ELR (cell line): ENCODE results near the gene CBX7.

Experiments used
- DNase-seq: peaks from one replicate; pipeline ENCODE4 v3.0.0-alpha.2; 2015; ENCODE audit warnings: low read depth

The CBX7 gene

DNA sequence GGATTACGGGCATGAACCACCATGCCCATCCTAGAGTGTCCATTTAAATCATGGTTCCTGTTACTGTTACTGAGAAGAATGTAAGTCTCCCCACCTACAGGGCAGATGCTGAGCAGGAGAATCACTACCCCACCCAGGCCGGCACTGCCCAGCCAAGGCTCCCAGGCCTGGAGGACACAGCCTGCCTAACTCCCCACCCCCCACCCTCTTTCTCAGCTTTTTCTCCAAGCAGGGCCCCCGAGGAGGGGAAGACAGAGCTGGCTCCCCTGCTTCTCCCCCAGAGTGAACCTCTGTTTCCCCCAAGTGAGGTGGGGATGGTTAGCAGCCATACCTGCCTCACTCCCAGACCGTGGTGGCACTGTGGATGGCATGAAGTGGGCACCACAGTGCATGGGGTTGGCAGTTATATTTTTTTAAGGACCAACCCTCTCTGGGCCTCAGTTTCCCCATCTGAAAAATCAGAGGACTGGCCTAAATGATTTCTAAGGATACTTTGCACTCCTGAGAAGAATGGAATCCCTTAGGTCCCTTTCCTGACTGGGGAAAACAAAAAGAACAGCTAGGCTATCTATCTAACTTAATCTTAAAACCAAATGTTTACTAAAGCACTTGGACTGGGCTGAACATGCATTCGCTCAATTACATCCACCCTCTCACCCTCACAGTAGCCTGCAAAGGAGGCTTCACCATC lies 5.0 kb downstream of the CBX7 start:
- DNase-seq: no peak

DNA sequence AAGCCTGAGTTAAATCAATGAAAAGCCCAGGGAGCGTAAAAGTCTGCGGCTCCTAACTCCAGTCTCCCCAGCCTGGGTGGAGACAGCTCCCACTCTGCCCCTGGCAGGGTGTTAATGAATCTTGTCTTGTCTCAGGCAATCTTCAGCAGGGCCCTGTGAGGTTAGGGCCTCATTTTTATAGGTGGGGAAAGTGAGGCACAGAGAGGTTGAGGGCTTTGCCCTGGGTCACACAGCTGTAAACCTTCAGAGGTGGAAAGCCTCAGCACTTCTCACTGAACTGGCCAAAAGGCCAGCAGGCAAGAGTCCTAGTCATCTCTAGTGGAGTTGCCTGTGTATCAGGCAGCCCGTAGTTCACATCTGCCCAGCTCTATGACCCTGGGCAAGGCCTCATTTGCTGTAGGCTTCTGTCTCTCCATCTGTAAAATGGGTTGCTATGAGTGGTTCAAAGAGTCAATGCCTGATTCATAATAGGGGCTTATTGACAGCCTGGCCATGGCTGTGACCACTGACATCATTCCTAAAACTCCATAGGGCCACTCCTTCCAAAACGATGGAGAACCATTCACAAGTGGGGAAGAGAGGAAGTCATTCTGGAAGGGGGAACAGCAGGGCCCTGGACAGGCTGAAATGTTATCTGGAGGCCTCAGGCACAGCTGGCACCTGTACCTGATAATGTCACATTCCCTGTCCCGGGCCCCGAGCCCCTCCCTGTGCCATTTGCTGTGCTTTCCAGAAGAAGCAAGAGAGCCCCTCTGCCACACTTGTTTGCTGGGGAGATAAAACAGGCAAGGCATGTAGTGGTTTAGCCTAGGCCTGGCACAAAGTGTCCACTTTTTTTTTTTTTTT lies 6.0 kb downstream of the CBX7 start:
- DNase-seq: no peak

DNA sequence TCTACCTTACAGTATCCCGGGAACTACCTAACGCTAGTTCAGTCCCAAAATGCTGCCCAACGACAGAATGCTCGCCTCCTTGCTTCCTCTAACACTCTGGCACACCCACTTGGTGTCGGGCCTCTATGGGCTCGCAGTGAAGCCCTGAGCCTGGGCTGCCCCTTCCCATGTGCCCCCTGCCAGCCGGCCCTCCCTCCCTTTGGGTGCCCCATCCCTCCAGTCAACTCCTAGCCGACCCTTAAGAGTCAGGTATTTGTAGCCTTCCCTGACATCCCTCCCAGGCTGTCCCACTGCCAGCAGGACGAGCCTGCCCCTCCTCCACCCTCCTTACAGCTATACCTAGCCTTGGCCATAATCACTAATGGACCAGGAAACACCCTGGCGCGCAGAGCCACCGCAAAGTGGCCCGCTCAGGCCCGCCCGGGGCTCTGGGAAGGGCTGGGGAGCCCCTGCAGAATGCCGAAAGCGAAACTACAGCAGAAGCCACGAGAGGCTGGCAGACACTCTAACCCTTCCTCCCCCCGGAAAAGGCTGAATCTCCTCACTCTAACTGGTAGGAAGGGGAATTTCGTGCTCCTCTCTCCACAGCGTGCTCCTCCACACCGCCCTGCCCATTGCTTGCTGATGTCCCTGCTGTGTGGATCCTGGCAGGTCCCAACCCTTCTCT lies 8.2 kb downstream of the CBX7 start:
- peak; percentile 62 for DNase-seq

DNA sequence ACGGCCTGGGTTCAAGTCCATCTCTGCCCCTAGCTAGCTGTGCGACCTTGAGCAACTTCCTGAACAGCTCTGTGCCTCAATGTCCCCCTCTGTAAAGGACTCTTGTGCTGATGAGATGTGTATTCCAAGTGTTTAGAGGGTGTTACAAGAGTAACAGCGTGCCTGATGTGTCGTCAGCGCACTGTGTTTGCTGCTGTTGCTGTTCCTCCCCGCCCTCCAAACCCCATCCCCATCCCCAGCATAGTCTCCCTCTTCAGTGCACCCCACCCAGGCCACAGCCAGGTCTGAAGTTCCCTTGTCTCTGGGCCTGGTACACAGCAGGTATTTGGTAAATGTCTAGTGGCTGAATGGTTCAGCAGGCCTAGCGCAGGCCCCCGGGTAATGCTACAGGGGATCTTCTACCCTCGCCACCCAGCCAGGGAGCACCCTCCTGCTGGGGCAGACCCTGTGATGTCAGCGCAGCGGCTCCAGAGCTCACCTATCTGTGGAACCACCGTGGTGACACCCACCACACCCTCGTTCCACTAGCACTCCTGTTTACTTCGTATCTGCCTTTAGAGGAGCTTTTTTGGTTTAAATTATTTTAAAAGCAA lies 10.3 kb downstream of the CBX7 start:
- DNase-seq: no peak

DNA sequence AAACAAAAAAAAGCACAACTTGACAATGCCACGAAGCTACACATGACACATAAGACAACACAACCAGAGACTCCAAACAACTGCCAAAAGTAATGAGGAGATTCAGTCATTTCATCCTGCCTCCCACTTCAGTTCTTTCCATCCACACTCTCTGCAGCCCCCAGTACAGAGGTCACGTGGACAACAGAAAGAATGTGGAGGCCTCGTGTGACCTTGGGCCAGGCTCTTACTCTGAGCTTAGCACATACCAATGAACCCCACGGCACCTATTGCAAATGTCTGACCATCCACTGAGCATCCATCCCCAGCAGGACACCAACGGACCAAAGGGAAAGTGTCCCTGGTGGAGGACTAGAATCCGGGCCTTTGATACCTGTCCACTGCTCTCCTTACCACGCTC lies 12.5 kb downstream of the CBX7 start:
- DNase-seq: no peak

DNA sequence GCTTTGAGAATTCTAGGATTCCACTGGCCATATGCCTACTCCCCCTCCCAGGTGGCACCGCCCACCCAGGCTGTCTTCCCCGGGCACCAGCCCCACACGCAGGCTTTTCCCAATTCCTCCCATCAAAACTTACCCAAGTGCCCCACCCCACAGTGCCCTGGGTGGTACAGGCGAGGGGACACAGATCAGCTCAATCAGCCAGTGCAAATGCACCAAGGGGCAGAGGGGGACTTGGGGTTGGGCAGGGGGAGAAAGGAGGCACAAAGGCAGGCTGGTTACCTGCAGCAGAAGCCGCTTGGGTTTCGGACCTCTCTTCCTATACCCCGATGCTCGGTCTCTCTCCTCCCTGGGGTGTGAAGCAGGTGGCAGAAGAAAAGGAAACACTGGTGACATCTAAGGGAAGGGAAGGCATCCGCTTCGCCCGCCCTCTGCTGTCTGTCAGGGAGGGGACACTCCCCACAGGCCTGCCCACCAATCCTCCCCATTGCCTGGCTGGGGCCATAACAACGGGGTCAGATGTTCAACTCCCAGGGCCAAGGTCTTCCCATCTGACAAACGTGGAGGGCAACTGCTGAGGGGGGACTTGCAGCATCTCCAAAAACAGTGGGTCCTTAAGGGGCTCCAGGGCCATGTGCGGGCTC lies 14.0 kb downstream of the CBX7 start:
- no peak for DNase-seq

DNA sequence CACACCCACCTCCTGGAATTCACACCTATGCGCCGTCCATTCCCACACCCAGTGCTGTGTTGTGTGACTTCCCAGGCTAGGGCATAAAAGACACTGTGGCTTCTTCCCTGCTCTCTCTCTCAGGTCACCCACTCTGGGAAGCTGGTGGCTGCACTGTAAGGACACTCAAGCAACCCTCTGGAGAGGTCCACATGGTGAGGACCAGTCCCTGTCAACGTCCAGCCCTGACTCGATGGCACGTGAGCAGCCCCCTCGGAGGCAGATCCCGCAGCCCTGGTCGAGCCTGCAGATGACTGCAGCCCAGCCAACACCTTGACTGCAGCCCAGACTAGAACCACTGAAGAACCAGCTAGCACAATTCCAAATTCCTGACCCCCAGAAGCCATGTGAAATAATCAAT lies 16.2 kb downstream of the CBX7 start:
- no peak for DNase-seq

DNA sequence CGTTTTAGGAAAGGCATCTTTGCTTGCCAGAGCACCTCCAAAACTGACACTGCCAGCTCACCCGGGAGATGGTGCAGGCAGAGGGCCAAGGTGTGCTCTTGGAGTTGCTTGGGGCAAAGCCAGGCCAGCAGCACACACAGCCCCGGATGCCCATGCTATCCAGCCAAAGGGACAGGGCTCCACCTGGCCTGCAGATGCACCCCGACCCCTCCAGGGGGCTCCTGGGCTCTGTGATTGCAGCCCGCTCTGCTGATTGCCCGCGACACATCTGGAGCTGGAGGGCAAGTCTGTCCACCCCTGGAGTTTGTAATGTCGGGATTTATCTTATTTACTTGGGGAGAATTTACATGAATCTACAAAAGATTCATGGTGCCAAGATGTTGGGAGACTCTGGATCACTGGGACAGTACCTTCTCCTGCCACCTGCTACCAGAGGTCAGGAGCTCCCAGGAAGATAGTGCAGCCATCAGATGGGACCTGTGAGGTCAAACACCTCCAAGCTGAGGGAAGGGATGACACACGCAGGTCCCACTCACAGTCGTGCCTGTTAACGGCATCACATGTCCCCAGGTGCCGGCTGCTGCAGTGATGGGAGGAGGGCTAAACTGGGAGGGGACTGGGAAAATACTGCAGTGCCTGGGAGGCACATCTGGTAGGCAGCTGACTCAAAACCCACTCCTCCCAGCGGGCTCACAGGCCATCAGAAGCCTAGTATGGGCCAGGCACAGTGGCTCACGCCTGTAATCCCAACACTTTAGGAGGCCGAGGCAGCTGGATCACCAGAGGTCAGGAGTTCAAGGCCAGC lies 17.2 kb downstream of the CBX7 start:
- peak; percentile 68 for DNase-seq

DNA sequence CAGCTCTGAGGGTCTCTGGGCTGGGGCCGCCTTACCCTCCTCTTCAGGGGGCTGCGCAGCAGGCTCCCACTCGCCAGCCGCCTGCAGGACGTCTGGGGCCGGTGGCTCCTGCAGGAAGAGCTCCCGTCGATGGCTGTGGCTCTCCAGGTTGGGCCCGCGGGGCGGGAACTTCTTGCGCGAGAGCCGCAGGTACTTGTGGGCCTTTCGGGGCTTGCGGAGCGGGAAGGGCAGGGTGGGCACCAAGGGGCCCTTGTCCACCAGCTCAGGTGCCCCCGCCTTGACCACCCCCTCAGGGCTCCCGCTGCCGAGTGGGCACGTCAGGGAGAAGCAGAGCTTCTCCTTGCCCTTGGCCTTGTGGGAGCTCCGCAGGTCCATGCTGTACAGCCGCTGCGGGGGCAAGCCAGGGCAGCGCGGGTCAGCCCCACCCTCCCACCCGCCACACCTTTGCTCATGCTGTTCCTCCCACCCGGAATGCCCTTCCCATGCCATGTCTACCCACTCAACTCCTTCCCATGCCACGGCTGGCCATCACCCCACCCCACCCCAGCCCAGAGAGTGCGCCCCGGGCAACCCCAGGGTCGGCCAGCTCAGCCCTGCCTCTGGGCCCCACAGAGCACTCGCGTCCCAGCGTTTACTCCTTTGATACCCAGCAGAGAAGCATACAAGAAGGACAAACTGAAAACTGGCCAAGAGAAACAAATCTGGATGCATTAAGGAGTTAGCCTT lies 18.0 kb downstream of the CBX7 start:
- no peak for DNase-seq

DNA sequence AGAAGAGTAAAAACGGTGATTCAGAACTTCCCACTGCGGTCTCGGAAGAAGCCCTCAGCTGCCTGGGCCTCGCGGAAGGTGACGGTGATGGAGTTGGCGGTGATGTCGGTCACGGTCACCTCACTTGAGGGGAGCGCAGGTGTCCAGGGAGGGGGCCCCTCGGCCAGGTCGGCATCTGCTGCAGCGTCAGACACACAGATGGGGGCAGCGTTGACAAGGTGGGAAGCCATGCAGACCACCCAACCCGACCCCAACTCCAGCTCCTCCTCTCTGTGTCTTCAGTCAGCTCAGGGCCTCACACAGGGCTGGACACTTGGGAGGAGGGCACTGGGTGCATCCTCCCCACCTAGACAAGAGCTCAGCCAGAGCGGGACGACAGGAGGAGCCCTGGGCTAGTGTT lies 18.6 kb downstream of the CBX7 start:
- DNase-seq: no peak

DNA sequence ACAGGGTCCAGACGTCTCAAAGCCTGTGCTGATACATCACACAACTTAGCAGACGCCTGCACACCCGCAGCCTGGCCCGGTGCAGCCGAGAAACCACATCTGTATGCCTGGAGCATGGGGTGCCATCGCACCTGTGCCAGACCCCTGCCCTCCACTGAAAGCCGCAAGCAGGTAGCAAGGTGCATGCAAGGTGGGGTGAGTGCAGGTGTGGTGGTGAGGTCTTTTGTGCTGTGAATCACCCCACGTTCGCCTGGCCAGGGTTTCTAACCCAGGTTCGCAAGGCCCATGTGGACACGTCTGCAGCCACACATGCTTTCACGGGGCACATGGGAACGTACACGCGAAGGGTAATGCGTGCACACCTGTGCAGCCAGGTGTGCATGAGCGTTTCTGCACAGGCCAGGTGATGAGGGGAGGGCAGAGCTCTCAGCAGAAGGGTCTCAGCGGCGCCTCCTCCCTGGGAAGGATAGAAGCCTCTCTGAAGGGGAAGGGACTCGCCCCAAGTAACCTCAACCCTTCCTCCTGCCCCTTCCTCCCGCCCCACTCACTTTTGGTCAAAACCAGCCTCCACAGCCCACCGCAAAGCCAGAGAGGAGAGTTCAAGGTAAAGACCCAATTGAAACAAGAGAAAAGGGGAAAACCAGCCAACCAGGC lies 19.5 kb downstream of the CBX7 start:
- no peak for DNase-seq

DNA sequence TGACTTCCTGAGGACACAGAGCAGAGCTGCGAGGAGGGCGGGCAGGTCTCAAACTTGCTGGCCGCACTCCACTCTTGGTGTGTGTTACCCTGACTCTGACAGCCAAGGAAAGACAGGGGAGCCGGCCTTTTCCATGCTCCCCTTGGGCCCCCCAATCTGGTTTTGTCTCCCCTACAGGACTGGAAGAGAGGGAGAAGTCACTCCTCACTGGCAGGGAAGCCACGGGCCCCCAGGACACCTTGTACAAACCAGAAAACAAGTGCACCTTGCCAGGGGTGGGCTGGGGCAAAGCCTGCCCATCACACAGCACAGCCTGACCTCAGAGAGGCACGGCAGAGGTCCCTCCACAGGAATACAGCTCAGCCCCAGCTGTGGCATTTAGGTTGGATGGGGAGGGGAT lies 20.2 kb downstream of the CBX7 start:
- DNase-seq: no peak

DNA sequence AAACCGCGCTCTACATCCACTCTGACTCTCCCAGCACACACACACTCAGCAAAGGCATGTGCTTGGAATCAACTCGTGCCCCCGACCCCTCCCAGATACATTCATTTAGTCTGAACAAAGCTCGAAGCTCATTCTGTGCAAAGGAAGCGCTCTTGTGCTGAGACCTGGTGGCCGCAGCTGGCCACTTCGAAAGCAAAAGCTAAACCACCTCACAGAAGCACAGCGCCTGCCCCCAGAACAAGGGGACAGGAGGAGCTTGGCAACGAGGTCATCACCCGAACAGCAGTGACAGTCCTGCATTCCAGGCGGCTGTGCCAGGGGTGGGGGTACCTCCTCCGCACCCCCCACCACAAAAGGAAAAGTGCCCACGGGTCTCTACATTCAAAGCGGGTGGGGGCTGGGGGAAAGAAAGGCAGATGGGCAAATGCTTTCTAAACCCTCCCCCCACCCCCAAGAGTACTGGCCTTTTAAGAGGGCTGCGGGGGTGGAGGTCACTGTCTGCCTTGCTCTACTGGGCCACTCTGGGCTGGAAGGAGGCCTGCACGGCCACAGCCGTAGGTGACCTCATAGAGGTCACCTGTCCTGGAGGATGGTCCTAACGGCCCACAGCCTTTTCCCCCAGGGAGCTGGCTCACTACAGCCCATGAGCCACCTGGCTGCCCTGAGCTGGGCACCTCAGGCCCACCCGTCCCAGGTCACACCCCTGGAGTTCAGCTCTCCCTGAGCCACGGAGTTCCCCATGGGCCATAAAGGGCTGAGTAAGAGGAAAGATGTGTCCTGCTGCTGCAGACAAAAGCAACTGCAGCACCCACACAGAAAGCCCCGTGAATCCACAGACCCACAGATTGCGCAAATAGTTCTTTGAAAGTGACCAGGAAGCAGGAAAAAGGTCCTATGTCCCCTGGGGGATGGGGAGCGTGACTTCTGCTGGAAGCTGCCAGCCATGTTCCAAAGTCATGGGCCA lies 21.3 kb downstream of the CBX7 start:
- no peak for DNase-seq

DNA sequence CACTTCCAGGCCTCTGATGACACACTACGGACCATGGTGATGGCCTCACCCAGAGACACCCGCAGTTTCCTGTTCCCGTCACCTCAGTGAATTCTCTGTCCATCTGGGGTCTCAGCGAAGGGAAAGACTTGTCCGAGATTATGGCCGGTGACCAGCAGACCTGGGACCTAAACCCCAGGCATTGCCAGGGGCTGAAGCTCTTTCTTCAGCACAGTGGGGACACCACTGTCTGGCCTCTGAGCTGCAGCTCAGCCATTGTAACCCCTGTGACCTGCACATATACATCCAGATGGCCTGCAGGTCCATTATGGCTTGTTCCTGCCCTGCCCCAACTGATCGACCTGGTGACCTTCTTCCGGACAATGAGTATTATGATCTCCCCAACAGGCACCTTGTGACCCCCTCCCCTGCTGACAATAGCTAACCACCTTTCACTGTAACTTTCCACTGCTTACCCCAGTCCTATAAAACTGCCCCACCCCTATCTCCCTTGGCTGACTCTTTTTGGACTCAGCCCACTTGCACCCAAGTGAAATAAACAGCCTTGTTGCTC lies 22.3 kb downstream of the CBX7 start:
- DNase-seq: no peak

DNA sequence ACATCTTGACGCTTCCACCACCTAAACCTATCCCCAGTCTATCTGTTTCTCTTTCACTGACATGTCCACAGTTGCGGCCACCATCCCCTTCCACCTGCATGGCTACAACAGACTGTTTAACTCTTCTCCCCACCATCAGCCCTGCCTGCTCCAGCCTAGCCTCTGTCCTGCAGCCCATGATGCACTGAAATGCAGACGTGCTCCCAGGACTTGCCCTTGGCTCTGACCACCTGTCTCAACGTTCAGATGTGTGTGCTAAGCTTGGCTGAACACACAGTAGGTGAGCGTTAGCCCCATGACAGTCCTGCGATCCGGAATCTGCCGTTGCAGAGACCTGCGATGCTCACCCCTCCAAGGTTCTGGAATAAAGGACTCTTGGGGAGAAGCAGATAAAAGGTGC lies 22.7 kb downstream of the CBX7 start:
- DNase-seq: no peak

DNA sequence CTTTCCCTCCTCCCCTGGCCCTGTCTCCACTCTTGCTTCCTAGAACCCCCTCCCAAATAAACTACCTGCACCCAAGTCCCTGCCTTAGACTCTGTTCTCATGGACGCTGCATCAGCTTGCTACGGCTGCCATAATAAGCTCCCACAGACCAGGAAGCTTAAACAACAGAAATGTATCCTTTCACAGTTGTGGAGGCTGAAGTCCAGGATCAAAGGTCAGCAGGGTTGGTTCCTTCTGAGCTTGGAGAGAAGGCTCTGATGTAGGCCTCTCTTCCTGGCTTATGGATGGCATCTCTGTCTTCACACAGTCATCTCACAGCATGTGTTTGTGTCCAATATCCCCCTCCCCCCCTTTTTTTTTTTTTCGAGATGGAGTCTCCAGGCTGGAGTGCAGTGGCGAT lies 23.4 kb downstream of the CBX7 start:
- DNase-seq: no peak

DNA sequence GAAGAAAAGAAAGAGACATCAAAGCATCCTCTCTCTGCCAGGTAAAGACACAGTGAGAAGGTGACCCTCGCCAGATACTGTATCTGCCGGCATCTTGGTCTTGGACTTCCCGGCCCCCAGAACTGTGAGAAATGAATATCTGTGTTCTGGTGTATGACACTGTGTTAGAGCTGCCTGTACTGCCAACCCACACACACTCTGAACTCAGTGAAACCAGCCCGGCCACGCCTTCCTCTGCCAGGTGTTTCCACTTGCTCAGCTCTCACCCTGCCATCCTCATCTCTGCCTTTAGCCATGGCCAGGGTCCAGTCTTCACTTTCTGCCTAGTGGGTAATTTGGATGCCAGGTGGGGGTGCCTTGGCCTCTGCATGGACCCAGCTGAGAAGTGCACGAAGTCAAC lies 24.0 kb downstream of the CBX7 start:
- DNase-seq: no peak

DNA sequence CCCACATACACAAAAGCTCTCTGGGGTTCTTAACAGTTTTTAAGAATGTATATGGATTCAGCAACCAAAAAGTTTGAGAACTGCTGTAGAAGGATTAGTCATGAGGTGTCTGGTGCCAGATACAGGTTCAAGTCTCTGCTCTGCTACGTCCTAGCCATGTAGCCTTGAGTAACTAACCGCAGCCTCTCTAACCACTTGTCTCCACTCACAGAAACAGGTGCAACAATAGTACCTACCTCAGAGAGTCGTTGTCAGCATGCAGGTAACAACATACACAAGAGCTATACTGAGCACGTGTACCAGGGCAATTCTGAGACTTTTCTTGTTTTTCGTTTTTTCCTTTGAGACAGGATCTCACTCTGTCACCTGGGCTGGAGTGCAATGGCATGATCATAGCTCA lies 26.9 kb downstream of the CBX7 start:
- DNase-seq: no peak
